Adipocyte (in vitro differentiated cells): ENCODE data around the gene ZNF22.
A peak's percentile ranks its signal among the peaks of the same experiment; 100 is the strongest.

Experiments
- DNase-seq: peaks from one replicate; pipeline ENCODE4 v3.0.0-alpha.2; 2015; ENCODE audit warnings: low read depth
- H3K27me3 ChIP-seq: replicated peaks from 2 replicates; pipeline ENCODE4 v1.7.0; 2013; ENCODE audit warnings: mild to moderate bottlenecking, low read length, moderate library complexity; ENCODE audit not compliant: control insufficient read depth, insufficient read depth
- H3K36me3 ChIP-seq: 2 replicates; pipeline ENCODE4 v1.7.0; 2013; ENCODE audit warnings: low read length, mild to moderate bottlenecking, moderate library complexity; ENCODE audit not compliant: control insufficient read depth, insufficient read depth, severe bottlenecking
- H3K4me1 ChIP-seq: 2 replicates; pipeline ENCODE4 v1.7.0; 2013; ENCODE audit warnings: mild to moderate bottlenecking, low read length, moderate library complexity; ENCODE audit not compliant: control insufficient read depth, insufficient read depth
- H3K4me3 ChIP-seq: 2 replicates; pipeline ENCODE4 v1.7.0; 2013; ENCODE audit warnings: mild to moderate bottlenecking, low read length, moderate library complexity
- H3K9ac ChIP-seq: 2 replicates; pipeline ENCODE4 v1.7.0; 2013; ENCODE audit warnings: mild to moderate bottlenecking, low read length, moderate library complexity
- H3K9me3 ChIP-seq: 2 replicates; pipeline ENCODE4 v1.7.0; 2013; ENCODE audit warnings: mild to moderate bottlenecking, low read length, moderate library complexity; ENCODE audit not compliant: control insufficient read depth

Gene ZNF22

GRCh38 chr10:44979281-44980191 is 21.2 kb upstream of the ZNF22 start:
- Histone ChIP-seq H3K9me3 (no peaks in the 10 kb centered on the region), H3K27me3 (no peaks in the 10 kb centered on the region), H3K36me3 (peaks cover 14% of the 10 kb centered on the region), H3K9ac (peak overlapping the region; percentile 89), H3K4me3 (no peak overlapping the region), H3K4me1 (peaks cover 79% of the 10 kb centered on the region)
- DNase-seq = no peak

GRCh38 chr10:44980309-44981171 is 20.2 kb upstream of the ZNF22 start:
- no peak for DNase-seq
- H3K27me3 ChIP-seq = no peaks in the 10 kb centered on the region
- peak overlapping the region; percentile 34 for H3K4me3 ChIP-seq
- peak overlapping the region; percentile 89 for H3K9ac ChIP-seq
- no peaks in the 10 kb centered on the region for H3K9me3 ChIP-seq
- peaks cover 85% of the 10 kb centered on the region for H3K4me1 ChIP-seq
- peaks cover 22% of the 10 kb centered on the region for H3K36me3 ChIP-seq

DNA sequence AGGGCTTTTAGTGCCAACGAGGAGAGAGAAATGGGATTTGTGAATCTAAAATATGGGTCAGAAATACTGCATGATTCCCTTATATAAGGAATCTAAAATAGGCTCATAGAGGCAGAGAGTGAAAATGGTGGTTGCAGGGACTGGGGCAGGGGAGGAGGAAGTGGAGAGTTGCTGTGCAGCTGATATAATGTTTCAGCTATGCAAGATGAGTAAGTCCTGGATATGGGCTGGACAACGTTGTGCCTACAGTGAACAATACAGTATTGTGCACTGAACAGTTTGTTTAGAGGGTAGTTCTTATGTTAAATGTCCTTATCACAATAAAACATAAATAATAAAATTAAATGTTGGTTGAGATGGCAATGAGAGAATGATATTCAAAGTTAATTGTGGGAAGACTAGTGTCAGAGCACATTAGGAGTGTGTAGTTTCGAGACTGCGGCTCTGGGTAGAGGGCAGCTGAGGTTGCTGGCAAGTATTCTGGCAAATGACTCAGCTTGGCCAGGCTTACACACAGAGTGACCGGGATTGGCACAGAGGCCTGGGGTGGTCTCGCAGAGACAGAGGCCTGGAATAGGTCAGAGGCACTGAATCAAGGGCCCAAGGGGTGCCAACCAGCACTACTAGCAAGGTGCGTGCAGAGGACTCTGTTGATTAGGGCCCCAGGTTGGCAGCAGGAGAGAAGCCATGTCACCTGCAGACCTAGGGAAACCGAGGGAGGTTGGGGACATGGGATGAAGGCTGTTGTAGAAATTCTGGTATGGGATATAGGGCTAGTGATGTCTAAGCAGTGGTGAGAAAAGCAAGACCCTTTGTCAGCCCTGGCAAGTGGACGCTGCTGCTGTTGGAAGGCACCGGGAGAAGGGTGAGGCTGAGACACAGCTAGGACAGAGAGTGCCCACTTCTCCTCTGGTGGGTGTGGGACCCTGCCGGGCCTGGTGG is 19.3 kb upstream of the ZNF22 start:
- Histone ChIP-seq H3K9me3 (no peaks in the 10 kb centered on the region), H3K4me3 (peak overlapping the region; percentile 34), H3K27me3 (no peaks in the 10 kb centered on the region), H3K36me3 (peaks cover 22% of the 10 kb centered on the region), H3K4me1 (peaks cover 86% of the 10 kb centered on the region), H3K9ac (peak overlapping the region; percentile 89)
- peak; percentile 85 for DNase-seq

- Histone ChIP-seq H3K27me3 (no peaks in the 10 kb centered on the region), H3K9ac (peak overlapping the region; percentile 89), H3K4me1 (peaks cover 86% of the 10 kb centered on the region), H3K9me3 (no peaks in the 10 kb centered on the region), H3K4me3 (no peak overlapping the region), H3K36me3 (peaks cover 17% of the 10 kb centered on the region)
- no peak for DNase-seq
These were observed 18.6 kb upstream of the ZNF22 start for GRCh38 chr10:44982114-44982460.

- Histone ChIP-seq H3K9me3 (no peaks in the 10 kb centered on the region), H3K9ac (peak overlapping the region; percentile 32), H3K27me3 (no peaks in the 10 kb centered on the region), H3K4me3 (no peak overlapping the region), H3K36me3 (peaks cover 16% of the 10 kb centered on the region), H3K4me1 (peaks cover 86% of the 10 kb centered on the region)
- DNase-seq = no peak
These were observed 18.2 kb upstream of the ZNF22 start for GRCh38 chr10:44982496-44982895.

GRCh38 chr10:44983066-44983894 is 17.4 kb upstream of the ZNF22 start:
- DNase-seq = no peak
- H3K4me1 ChIP-seq = peaks cover 88% of the 10 kb centered on the region
- no peaks in the 10 kb centered on the region for H3K9me3 ChIP-seq
- H3K9ac ChIP-seq = peak overlapping the region; percentile 46
- H3K27me3 ChIP-seq = no peaks in the 10 kb centered on the region
- peaks cover 16% of the 10 kb centered on the region for H3K36me3 ChIP-seq
- H3K4me3 ChIP-seq = no peak overlapping the region

DNA sequence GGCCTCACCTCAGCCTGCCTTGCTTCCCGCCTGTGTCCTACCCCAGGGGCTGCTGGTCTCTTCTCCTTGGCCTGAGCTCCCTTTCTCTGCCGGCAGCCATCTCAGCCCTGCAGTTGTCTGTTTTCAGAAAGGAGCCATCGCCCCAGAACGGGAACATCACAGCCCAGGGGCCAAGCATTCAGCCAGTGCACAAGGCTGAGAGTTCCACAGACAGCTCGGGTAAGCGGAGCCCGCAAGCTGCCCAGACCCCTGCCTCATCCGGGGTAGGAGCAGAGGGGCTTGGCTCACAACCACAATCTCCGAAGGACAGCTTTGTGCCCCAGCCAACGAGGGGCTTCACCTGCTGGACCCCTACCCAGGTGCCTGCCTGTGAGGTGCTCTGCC is 16.8 kb upstream of the ZNF22 start:
- Histone ChIP-seq H3K9me3 (no peaks in the 10 kb centered on the region), H3K4me3 (no peak overlapping the region), H3K27me3 (no peaks in the 10 kb centered on the region), H3K9ac (peak overlapping the region; percentile 46), H3K36me3 (peaks cover 22% of the 10 kb centered on the region), H3K4me1 (peaks cover 84% of the 10 kb centered on the region)
- no peak for DNase-seq

DNA sequence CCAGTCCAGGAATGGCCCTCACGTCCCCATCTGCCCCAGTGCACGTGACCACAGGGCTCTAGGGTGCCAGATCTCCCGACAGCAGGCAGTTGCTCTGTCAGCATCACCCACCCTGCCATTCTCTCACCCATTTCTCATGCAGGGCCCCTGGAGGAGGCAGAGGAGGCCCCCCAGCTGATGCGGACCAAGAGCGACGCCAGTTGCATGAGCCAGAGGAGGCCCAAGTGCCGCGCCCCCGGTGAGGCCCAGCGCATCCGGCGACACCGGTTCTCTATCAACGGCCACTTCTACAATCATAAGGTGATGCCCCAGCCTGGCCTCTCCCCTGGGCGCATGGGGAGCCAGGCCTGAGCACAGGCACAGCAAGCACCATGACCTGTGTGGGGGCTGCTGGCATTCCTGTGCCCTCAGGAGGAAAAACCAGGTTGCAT is 16.0 kb upstream of the ZNF22 start:
- no peak overlapping the region for H3K4me3 ChIP-seq
- H3K36me3 ChIP-seq = peaks cover 30% of the 10 kb centered on the region
- no peak for DNase-seq
- peaks cover 76% of the 10 kb centered on the region for H3K4me1 ChIP-seq
- H3K9ac ChIP-seq = peak overlapping the region; percentile 76
- no peaks in the 10 kb centered on the region for H3K27me3 ChIP-seq
- H3K9me3 ChIP-seq = no peaks in the 10 kb centered on the region

GRCh38 chr10:44985175-44985681 is 15.5 kb upstream of the ZNF22 start:
- peaks cover 70% of the 10 kb centered on the region for H3K4me1 ChIP-seq
- no peak for DNase-seq

DNA sequence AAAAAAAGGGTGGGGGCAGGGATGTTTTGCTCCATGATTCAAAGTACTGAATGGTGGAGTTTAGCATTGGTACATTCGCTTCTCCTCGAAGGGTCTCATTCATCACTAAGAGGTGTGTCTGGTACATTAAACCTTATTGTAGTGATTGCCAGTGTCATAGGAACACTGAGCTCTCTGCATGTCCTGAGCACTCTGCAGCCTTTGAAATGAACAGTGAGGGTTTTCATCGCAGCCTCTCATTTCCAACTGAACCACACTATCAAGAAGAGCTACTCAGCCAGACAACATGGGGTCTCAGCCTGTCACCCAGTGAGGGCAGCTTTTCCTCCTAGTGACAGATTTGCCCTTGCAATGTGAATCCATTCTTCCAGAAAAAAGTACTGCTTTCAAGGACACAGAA is 14.5 kb upstream of the ZNF22 start:
- peak overlapping the region; percentile 76 for H3K9ac ChIP-seq
- no peak for DNase-seq
- peaks cover 44% of the 10 kb centered on the region for H3K36me3 ChIP-seq
- H3K4me3 ChIP-seq = peak overlapping the region; percentile 42
- no peaks in the 10 kb centered on the region for H3K27me3 ChIP-seq
- peaks cover 63% of the 10 kb centered on the region for H3K4me1 ChIP-seq
- H3K9me3 ChIP-seq = no peaks in the 10 kb centered on the region

More at GRCh38 chr10:44985175-44985681, 15.5 kb upstream of the ZNF22 start:
- Histone ChIP-seq H3K36me3 (peaks cover 35% of the 10 kb centered on the region), H3K9me3 (no peaks in the 10 kb centered on the region), H3K4me3 (no peak overlapping the region), H3K27me3 (no peaks in the 10 kb centered on the region), H3K9ac (peak overlapping the region; percentile 76)
